GM10266 (cell line): ENCODE results near the gene CDK13.

Experiments
- DNase-seq: peaks from one replicate; pipeline ENCODE4 v3.0.0; 2012; ENCODE audit errors: extremely low spot score
- TF ChIP-seq, protein P1 (sequence below): IDR thresholded peaks from 2 replicates; pipeline ENCODE4 v1.5.1; 2012; ENCODE audit warnings: mild to moderate bottlenecking, low read depth; ENCODE audit not compliant: control insufficient read depth, insufficient read depth; ENCODE audit errors: missing control alignments

The CDK13 gene

DNA sequence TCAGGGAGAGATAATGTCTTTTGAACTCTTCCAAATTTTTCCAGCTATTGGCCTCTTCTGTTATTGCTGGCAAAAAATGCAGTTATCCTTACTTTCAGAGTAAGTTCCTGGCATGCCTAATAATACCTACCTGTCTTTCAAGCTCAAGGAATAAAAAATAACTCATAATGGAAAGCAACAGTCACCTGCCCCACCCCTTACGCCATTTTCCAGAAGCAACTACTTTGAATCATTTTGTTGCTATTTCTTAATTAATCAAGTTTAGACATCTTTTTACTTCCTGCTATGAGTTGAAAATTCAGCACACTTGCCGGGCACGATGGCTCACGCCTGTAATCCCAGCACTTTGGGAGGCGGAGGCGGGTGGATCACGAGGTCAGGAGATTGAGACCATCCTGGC lies 23.0 kb upstream of the CDK13 start:
- TF ChIP-seq, protein P1, sequence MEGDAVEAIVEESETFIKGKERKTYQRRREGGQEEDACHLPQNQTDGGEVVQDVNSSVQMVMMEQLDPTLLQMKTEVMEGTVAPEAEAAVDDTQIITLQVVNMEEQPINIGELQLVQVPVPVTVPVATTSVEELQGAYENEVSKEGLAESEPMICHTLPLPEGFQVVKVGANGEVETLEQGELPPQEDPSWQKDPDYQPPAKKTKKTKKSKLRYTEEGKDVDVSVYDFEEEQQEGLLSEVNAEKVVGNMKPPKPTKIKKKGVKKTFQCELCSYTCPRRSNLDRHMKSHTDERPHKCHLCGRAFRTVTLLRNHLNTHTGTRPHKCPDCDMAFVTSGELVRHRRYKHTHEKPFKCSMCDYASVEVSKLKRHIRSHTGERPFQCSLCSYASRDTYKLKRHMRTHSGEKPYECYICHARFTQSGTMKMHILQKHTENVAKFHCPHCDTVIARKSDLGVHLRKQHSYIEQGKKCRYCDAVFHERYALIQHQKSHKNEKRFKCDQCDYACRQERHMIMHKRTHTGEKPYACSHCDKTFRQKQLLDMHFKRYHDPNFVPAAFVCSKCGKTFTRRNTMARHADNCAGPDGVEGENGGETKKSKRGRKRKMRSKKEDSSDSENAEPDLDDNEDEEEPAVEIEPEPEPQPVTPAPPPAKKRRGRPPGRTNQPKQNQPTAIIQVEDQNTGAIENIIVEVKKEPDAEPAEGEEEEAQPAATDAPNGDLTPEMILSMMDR, result no peak
- no peak for DNase-seq

DNA sequence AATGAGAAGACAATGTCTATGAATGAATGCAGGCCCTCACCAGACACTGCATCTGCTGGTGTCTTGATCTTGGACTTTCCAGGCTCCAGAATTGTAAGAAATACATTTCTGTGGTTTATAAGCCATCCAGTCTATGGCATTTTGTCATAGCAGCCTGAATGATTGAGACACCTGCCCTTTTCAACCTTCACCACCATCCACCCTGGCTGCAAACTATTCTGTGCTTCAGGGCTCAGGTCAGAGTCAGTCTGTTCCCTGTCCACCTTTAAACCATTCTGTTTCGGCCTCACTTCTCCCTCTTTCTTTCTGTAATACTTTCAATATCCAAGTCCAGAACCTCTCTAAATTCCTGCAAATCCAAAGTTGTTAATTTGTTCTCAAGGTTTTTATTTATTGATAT lies 15.9 kb upstream of the CDK13 start:
- DNase-seq, result no peak

DNA sequence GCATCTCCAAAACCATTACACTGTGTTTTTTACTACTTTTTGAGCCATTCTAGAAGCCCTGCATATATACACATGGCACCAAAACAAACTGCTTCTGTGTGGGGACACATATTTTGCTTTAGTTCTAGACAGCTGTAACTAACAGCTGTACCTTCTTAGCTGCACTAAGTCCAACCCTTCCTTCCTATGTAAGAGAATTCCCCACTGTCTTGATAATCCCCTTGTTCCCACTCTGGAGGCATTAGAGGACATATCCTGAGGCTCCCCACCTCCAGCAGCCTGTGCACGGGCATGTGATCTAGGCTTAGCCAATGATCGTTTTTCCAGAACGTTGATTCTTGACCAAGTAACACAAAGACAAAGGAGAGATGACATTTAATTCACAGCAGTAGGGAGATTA lies 13.3 kb upstream of the CDK13 start:
- TF ChIP-seq, protein P1, result no peak
- DNase-seq, result no peak

More for the DNA sequence above, 15.9 kb upstream of the CDK13 start:
- TF ChIP-seq, protein P1, result no peak

DNA sequence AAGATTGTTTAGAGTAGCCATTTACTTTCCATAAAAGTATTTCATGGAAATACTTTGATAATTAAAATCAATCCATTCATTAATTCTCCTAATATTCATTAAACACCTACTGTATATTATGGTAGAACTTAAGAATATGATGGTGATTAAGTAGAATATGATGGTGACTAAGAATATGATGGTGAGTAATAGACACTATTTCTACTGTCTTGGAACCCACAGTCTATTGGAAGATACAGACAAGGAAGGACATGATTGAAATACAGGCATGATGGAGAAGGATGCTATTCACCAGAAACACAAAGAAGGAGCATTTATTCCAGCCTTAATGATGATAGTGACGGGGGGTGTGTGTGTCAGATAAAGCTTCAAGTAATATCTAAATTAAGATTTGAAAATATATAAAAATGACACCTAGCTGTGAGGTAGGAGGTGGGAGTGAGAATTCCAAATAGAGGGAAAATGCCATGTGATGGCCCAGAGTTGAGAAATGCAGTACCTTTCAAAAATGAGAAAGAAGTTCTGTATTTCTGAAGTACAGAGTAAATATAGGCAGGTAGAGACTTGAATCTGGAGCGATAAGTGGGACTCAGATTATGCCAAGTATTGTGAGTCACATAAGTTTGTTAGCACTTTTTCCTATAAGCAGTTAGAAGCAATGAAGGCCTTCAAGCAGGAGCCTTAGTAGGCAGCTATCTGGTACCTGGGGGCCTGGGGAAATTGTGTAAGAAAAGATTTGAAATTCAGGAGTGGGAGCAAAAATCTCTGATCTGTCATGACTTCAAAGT lies 12.5 kb upstream of the CDK13 start:
- no peak for DNase-seq
- TF ChIP-seq, protein P1, result no peak

DNA sequence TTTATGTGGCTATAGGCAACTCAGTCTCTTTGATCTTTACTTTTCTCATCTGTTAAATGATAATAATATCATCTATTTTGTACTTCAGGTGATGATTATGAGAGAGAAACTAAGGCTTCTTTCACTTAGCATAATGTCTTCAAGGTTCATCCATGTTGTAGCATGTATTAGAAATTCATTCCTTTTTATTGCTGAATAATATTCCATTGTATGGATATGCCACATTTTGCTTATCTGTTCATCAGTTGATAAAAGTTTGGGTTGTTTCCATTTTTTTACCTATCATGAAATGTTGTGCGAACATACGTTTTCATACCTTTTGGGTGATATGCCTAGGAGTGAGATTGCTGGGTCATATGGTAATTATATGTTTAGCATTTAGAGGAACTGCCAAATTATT lies 7.2 kb upstream of the CDK13 start:
- no peak for DNase-seq
- TF ChIP-seq, protein P1, result no peak

DNA sequence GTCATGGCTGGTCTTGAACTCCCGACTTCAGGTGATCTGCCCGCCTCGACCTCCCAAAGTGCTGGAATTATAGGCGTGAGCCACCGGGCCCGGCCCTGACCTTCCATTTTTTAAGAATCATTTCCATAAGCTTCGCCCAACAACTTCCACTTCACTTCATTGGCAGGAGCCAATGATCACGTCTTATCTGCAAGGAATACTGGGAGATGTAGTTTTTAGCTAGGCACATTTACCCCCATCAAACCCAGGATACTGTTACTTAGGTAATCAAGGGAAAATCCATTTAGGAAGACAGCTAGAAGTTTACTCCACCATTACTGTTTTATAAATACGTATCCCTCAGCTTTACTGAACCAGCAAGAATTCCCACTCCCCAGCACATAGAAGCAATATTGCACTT lies 3.4 kb upstream of the CDK13 start:
- TF ChIP-seq, protein P1, result no peak
- no peak for DNase-seq

DNA sequence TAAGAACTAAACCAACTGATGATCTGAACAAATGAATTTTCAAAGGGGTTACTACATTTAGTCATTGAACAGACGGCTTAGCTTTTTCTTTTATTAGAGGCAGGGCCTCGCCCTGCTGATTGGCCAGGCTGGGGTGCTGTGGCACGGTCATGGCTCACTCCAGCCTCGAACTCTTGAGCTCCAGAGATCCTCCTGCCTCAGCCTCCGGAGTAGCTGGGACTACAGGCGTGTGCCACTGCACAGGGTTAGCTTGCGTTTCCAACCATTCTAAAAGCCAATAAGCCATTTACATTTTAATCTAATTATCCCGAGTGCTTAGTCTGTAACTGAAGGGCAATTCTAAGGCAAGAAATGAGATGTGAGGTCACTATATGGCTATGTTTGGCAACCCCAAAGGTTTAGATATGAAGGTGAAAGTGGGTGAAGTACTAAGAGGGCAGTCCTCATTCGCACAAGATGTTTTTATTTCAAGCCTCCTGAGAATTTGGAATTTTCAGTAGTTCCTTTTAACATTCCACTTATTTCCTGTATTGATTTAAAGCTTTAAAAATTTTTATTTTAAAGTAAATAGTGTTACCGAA lies 1.6 kb upstream of the CDK13 start:
- TF ChIP-seq, protein P1, result no peak
- DNase-seq, result no peak
